ENCODE measurements around the gene TRIOBP.

- TF ChIP-seq POLR2AphosphoS5 (IDR thresholded peaks at IDR 0.05; ENCODE audit: borderline replicate concordance, low read depth, low read length), result no peak
- no peak for TF ChIP-seq EZH2 (IDR thresholded peaks at IDR 0.05)
Measured at GRCh38 chr22:37748659-37749058, 51.8 kb downstream of the TRIOBP start.

Measured in SK-N-MC (cell line).